ENCODE results near the gene VAC14.

DNA sequence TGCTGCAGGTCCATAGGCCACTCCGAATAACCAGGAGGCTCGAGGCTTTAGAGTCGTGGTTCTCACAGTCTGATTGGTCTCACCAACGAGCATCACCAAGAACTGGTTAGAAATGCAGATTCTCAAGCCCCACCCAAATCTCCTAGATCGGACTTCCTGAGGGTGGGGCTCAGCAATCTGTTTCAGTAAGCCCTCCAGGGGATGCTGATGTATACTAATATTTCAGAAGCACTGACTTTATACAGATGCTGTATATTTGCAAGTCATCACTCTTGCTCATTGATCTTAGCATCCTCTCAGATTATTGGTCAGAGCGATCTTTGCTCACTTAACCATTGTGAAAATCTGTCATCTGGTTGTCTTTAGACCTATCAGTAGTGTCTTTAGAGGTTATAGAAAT, 4.4 kb upstream of the VAC14 start:
- TF ChIP-seq LEF1 (IDR thresholded peaks at IDR 0.05; ENCODE audit: borderline replicate concordance) (no peak), SUZ12 (IDR thresholded peaks at IDR 0.05) (no peak), PKNOX1 (IDR thresholded peaks at IDR 0.05) (no peak), CTBP1 (IDR thresholded peaks at IDR 0.05; ENCODE audit: borderline replicate concordance) (no peak), ZNF384 (IDR thresholded peaks at IDR 0.05) (no peak), SP1 (IDR thresholded peaks at IDR 0.05) (no peak), FOXM1 (IDR thresholded peaks at IDR 0.05; ENCODE audit: borderline replicate concordance) (no peak), TARDBP (IDR thresholded peaks at IDR 0.05) (no peak), FOXK2 (IDR thresholded peaks at IDR 0.05) (no peak), BHLHE40 (IDR thresholded peaks at IDR 0.05; ENCODE audit: borderline replicate concordance) (no peak), FOXA1 (IDR thresholded peaks at IDR 0.05) (no peak), ELF4 (IDR thresholded peaks at IDR 0.05) (no peak), ARNT (IDR thresholded peaks at IDR 0.05) (no peak), NFRKB (IDR thresholded peaks at IDR 0.05) (no peak)
